ENCODE measurements around the gene SMOC2. TPM values are rescaled to one million over a fixed set of nuclear protein-coding genes. Genes with fewer than 3 reads are reported as not detected.

The SMOC2 gene
- total RNA-seq, 6 experiments from 2014 or later = 0.42 to 3.5 (median 1.2) TPM

DNA sequence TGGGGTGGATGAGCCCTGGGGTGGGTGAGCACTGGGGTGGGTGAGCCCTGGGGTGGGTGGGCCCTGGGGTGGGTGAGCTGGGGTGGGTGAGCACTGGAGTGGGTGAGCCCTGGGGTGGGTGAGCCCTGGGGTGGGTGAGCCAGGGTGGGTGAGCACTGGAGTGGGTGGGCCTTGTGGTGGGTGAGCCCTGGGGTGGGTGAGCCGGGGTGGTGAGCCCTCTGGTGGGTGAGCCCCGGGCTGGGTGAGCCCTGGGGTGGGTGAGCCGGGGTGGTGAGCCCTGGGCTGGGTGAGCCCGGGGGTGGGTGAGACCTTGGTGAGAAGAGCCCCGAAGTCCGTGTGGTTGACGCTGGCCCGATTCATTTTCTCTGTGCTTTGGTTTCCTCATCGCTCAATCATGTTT is 18.6 kb downstream of the SMOC2 start:
- TF ChIP-seq POLR2A (IDR thresholded peaks at IDR 0.05) = no peak
- TF ChIP-seq, protein P1, sequence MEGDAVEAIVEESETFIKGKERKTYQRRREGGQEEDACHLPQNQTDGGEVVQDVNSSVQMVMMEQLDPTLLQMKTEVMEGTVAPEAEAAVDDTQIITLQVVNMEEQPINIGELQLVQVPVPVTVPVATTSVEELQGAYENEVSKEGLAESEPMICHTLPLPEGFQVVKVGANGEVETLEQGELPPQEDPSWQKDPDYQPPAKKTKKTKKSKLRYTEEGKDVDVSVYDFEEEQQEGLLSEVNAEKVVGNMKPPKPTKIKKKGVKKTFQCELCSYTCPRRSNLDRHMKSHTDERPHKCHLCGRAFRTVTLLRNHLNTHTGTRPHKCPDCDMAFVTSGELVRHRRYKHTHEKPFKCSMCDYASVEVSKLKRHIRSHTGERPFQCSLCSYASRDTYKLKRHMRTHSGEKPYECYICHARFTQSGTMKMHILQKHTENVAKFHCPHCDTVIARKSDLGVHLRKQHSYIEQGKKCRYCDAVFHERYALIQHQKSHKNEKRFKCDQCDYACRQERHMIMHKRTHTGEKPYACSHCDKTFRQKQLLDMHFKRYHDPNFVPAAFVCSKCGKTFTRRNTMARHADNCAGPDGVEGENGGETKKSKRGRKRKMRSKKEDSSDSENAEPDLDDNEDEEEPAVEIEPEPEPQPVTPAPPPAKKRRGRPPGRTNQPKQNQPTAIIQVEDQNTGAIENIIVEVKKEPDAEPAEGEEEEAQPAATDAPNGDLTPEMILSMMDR (IDR thresholded peaks at IDR 0.05) = no peak
- Histone ChIP-seq H3K27ac (no peak overlapping the region), H3K36me3 (no peaks in the 10 kb centered on the region), H3K9me3 (no peaks in the 10 kb centered on the region), H3K4me3 (no peak overlapping the region), H3K27me3 (no peaks in the 10 kb centered on the region), H3K4me1 (no peaks in the 10 kb centered on the region)
- 77% methylated on average over 5 of the region's 9 CpGs for WGBS (ENCODE audit: insufficient coverage, low coverage, low lambda C conversion rate, missing lambda C conversion rate)
- intact Hi-C loops (cut with DNase I) = no loop called here
- DNase-seq = no peak
- ATAC-seq = no peak

DNA sequence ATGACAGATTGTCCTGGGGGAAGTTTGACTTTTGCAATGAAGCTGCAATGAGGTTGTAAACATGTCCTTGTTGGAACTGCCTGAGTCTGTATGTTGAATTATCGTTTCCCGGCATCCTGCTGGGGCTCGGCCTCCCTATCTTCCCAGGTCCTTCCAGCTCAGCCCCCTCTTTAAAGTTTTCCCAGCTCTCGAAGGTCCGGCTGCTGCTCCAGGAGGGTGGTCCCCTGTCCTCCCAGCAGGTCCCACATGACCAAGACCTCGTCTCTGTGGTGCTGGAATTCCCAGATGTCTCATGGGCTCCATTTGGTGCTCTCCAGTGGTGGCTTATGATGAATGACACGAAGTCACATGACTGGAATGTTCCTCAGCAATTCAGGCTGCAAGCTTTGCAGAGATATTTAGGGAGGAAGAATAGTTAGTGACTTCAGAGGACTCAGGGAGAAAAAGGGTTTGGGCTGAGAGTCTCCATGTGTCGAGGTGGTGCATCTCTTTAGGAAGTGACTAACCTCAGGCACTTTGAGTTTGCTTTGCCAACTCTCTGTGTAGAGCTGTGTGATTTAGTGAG is 21.4 kb downstream of the SMOC2 start:
- no peaks in the 10 kb centered on the region for H3K27me3 ChIP-seq
- no peak overlapping the region for H3K4me3 ChIP-seq
- H3K4me1 ChIP-seq = no peaks in the 10 kb centered on the region
- TF ChIP-seq, protein P1 (IDR thresholded peaks at IDR 0.05) = no peak
- no peak for TF ChIP-seq POLR2A (IDR thresholded peaks at IDR 0.05)
- no peaks in the 10 kb centered on the region for H3K36me3 ChIP-seq
- no peak for ATAC-seq
- no peak for DNase-seq
- intact Hi-C loops (cut with DNase I) = no loop called here
- no peaks in the 10 kb centered on the region for H3K9me3 ChIP-seq
- 53% methylated on average over 7 of the region's 8 CpGs for WGBS (ENCODE audit: insufficient coverage, low coverage, low lambda C conversion rate, missing lambda C conversion rate)
- no peak overlapping the region for H3K27ac ChIP-seq

DNA sequence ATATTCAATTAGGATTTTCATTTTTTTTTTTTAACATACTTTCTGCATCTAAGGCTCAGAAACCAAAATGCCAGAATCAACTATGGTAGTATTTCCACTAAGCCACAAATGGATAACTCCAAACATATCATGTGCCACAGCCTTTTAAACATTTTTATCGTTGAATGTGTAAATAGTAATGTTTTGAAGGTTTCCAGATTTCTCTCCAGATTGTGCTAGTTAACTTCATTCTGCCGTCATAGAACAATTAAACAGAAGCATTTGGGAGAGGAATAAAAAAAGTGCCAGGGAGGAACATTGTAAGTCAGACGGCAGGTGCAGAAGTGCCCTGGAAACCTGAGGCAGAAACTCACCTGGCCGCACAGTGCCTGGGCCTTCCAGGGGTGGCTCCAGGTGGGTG is 23.6 kb downstream of the SMOC2 start:
- Histone ChIP-seq H3K4me1 (no peaks in the 10 kb centered on the region), H3K4me3 (no peak overlapping the region), H3K27ac (no peak overlapping the region), H3K36me3 (no peaks in the 10 kb centered on the region), H3K9me3 (no peaks in the 10 kb centered on the region), H3K27me3 (no peaks in the 10 kb centered on the region)
- DNase-seq (no peak), ATAC-seq (no peak)
- 76% methylated on average over 4 of the region's 4 CpGs for WGBS (ENCODE audit: insufficient coverage, low coverage, low lambda C conversion rate, missing lambda C conversion rate)
- intact Hi-C loops (cut with DNase I) = no loop called here
- TF ChIP-seq, protein P1 (IDR thresholded peaks at IDR 0.05) = no peak
- TF ChIP-seq POLR2A (IDR thresholded peaks at IDR 0.05) = no peak

DNA sequence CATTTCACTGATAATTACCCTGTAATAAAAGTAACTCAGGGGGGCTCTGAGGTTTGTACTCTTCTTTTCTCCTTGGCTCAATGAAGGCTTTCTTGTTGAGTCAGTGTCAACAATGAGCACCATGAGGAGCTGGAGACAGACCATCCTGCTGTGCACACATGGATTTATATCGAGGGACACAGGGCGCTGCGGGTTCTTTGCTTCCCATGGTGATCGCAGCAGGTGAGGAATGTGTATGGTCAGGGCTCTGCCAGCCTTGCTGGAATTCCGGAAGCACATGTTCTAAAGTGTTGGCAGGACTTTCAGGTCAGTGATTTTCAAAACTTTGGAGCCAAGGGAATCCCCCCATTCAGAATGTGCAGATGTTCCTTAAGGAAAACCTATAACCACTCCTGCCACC is 27.1 kb downstream of the SMOC2 start:
- DNase-seq = no peak
- no peaks in the 10 kb centered on the region for H3K27me3 ChIP-seq
- no peaks in the 10 kb centered on the region for H3K9me3 ChIP-seq
- ATAC-seq = no peak
- TF ChIP-seq POLR2A (IDR thresholded peaks at IDR 0.05) = no peak
- TF ChIP-seq, protein P1 (IDR thresholded peaks at IDR 0.05) = no peak
- WGBS (ENCODE audit: insufficient coverage, low coverage, low lambda C conversion rate, missing lambda C conversion rate) = 80% methylated on average over 3 of the region's 5 CpGs
- intact Hi-C loops (cut with DNase I) = no loop called here
- no peaks in the 10 kb centered on the region for H3K36me3 ChIP-seq
- no peak overlapping the region for H3K4me3 ChIP-seq
- H3K4me1 ChIP-seq = no peaks in the 10 kb centered on the region
- no peak overlapping the region for H3K27ac ChIP-seq

DNA sequence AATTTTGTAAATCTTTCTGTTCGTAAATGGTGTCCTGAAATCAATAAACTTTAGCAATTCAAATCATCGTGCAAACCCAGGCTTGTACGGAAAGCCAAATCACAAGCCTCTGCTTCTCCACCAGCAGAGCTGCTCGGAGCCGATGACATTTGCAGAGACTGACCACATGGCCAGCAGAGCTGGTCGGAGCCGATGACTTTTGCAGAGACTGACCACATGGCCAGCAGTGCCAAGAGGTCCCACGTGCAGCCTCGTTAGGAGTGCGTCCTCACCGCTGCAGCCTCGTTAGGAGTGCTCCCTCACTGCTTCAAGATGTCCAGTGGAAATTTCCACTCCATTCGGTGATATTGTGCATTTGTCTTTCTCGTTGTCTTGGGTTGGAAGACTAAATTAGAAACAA is 28.5 kb downstream of the SMOC2 start:
- H3K36me3 ChIP-seq = no peaks in the 10 kb centered on the region
- ATAC-seq (peak in 2 of 4 donors; percentile 40 to 51), DNase-seq (no peak)
- intact Hi-C loops (cut with DNase I) = no loop called here
- H3K4me1 ChIP-seq = no peaks in the 10 kb centered on the region
- TF ChIP-seq POLR2A (IDR thresholded peaks at IDR 0.05) = no peak
- TF ChIP-seq, protein P1 (IDR thresholded peaks at IDR 0.05) = no peak
- H3K4me3 ChIP-seq = no peak overlapping the region
- H3K27me3 ChIP-seq = no peaks in the 10 kb centered on the region
- 42% methylated on average over 12 of the region's 14 CpGs for WGBS (ENCODE audit: insufficient coverage, low coverage, low lambda C conversion rate, missing lambda C conversion rate)
- H3K27ac ChIP-seq = no peak overlapping the region
- H3K9me3 ChIP-seq = no peaks in the 10 kb centered on the region
